Breast epithelium (tissue), 3 donors: ENCODE data around the gene WASHC1.
"Not testable (repeated sequence)": the region's sequence is repeated elsewhere in the genome, so short reads cannot be mapped to it uniquely, and the experiment has no call there.

Experiments used
- CTCF ChIP-seq, 3 donors: fragments of 450-650 bp; IDR thresholded peaks; one replicate each; pipeline ENCODE4 v1.5.1; 2016 to 2017; ENCODE audit warnings: antibody characterized with exemption in 3 of 3, mild to moderate bottlenecking in 3 of 3, moderate library complexity in 3 of 3
- POLR2A ChIP-seq: fragments of 450-650 bp; IDR thresholded peaks from one replicate; pipeline ENCODE4 v1.6.1; 2016; ENCODE audit warnings: antibody characterized with exemption, mild to moderate bottlenecking, moderate library complexity

GRCh38 chr9:41261-41676 lies 12.0 kb upstream of the WASHC1 start:
- TF ChIP-seq CTCF (IDR thresholded peaks at IDR 0.05); POLR2A: not testable (repeated sequence)
